ENCODE measurements around the gene KSR2.

DNA sequence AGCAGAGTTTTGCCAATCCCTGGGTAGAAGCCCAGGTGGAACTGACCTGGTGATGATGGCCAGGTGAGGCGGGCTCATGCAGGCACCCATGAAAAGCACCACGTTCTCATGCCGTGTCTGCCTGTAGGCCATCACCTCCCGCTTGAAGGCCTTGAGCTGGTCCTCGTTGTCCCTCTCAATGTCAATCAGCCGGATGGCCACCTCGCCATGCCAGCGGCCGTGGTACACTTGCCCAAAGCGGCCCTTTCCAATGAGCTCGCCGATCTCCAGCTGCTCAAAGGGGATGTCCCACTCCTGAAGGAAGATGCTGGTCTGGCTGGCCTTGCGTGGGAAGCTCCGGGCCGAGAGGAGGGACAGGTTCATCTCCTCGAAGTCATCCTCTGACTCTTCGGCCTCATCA is 444.0 kb downstream of the KSR2 start:
- no peak for TF ChIP-seq ZNF24 (IDR thresholded peaks at IDR 0.05)
- no peak for TF ChIP-seq ZBTB3 (CRISPR knock-in tag; IDR thresholded peaks at IDR 0.05; ENCODE audit: borderline replicate concordance, low read depth)
- TF ChIP-seq, protein P1, sequence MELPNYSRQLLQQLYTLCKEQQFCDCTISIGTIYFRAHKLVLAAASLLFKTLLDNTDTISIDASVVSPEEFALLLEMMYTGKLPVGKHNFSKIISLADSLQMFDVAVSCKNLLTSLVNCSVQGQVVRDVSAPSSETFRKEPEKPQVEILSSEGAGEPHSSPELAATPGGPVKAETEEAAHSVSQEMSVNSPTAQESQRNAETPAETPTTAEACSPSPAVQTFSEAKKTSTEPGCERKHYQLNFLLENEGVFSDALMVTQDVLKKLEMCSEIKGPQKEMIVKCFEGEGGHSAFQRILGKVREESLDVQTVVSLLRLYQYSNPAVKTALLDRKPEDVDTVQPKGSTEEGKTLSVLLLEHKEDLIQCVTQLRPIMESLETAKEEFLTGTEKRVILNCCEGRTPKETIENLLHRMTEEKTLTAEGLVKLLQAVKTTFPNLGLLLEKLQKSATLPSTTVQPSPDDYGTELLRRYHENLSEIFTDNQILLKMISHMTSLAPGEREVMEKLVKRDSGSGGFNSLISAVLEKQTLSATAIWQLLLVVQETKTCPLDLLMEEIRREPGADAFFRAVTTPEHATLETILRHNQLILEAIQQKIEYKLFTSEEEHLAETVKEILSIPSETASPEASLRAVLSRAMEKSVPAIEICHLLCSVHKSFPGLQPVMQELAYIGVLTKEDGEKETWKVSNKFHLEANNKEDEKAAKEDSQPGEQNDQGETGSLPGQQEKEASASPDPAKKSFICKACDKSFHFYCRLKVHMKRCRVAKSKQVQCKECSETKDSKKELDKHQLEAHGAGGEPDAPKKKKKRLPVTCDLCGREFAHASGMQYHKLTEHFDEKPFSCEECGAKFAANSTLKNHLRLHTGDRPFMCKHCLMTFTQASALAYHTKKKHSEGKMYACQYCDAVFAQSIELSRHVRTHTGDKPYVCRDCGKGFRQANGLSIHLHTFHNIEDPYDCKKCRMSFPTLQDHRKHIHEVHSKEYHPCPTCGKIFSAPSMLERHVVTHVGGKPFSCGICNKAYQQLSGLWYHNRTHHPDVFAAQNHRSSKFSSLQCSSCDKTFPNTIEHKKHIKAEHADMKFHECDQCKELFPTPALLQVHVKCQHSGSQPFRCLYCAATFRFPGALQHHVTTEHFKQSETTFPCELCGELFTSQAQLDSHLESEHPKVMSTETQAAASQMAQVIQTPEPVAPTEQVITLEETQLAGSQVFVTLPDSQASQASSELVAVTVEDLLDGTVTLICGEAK (IDR thresholded peaks at IDR 0.05), result no peak
- TF ChIP-seq, protein P1 (CRISPR knock-in tag; IDR thresholded peaks at IDR 0.05), result no peak
- TF ChIP-seq SETDB1 (CRISPR knock-in tag; IDR thresholded peaks at IDR 0.05; ENCODE audit: borderline replicate concordance), result no peak
- no peak for TF ChIP-seq CBX5 (CRISPR knock-in tag; IDR thresholded peaks at IDR 0.05; ENCODE audit: borderline replicate concordance)
- TF ChIP-seq, protein P2, sequence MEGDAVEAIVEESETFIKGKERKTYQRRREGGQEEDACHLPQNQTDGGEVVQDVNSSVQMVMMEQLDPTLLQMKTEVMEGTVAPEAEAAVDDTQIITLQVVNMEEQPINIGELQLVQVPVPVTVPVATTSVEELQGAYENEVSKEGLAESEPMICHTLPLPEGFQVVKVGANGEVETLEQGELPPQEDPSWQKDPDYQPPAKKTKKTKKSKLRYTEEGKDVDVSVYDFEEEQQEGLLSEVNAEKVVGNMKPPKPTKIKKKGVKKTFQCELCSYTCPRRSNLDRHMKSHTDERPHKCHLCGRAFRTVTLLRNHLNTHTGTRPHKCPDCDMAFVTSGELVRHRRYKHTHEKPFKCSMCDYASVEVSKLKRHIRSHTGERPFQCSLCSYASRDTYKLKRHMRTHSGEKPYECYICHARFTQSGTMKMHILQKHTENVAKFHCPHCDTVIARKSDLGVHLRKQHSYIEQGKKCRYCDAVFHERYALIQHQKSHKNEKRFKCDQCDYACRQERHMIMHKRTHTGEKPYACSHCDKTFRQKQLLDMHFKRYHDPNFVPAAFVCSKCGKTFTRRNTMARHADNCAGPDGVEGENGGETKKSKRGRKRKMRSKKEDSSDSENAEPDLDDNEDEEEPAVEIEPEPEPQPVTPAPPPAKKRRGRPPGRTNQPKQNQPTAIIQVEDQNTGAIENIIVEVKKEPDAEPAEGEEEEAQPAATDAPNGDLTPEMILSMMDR (CRISPR knock-in tag; IDR thresholded peaks at IDR 0.05), result no peak

All from HepG2 (cell line).